HG03025 (cell line): Measurements from ENCODE around the gene GPNMB.
"Not testable (repeated sequence)": the region's sequence is repeated elsewhere in the genome, so short reads cannot be mapped to it uniquely, and the experiment has no call there.

Source experiments
- ATAC-seq: cut with Tn5 transposase; IDR thresholded peaks from one replicate; pipeline ENCODE4 v1.9.1; 2021; ENCODE audit warnings: mild to moderate bottlenecking, moderate library complexity; ENCODE audit not compliant: unreplicated experiment, low FRiP score

Gene GPNMB

GRCh38 chr7:23246555-23246954 is at the start of gene GPNMB:
TSS of gene GPNMB (plus strand) at chr7:23246775. CDS start at chr7:23246858, 83 bp downstream.
- no peak for ATAC-seq

GRCh38 chr7:23197745-23198144 is 48.8 kb upstream of the GPNMB start:
- not testable (repeated sequence) for ATAC-seq

GRCh38 chr7:23200331-23200730 is 46.2 kb upstream of the GPNMB start:
- no peak for ATAC-seq

GRCh38 chr7:23204241-23204640 is 42.3 kb upstream of the GPNMB start:
- no peak for ATAC-seq

- no peak for ATAC-seq
These were observed 41.0 kb upstream of the GPNMB start for GRCh38 chr7:23205577-23205908.

GRCh38 chr7:23205909-23206767 is 40.4 kb upstream of the GPNMB start:
- no peak for ATAC-seq

- ATAC-seq: no peak
These were observed 39.6 kb upstream of the GPNMB start for GRCh38 chr7:23207021-23207420.

GRCh38 chr7:23207884-23208283 is 38.7 kb upstream of the GPNMB start:
- no peak for ATAC-seq

GRCh38 chr7:23208316-23208715 is 38.3 kb upstream of the GPNMB start:
- no peak for ATAC-seq

- ATAC-seq: no peak
These were observed 36.1 kb upstream of the GPNMB start for GRCh38 chr7:23210506-23210905.

- ATAC-seq: no peak
These were observed 35.0 kb upstream of the GPNMB start for GRCh38 chr7:23211589-23211988.

GRCh38 chr7:23212395-23212794 is 34.2 kb upstream of the GPNMB start:
- no peak for ATAC-seq

GRCh38 chr7:23212841-23213240 is 33.7 kb upstream of the GPNMB start:
- no peak for ATAC-seq

GRCh38 chr7:23213755-23214154 is 32.8 kb upstream of the GPNMB start:
- no peak for ATAC-seq

GRCh38 chr7:23214423-23214822 is 32.2 kb upstream of the GPNMB start:
- no peak for ATAC-seq

GRCh38 chr7:23214938-23215337 is 31.6 kb upstream of the GPNMB start:
- ATAC-seq: no peak

- no peak for ATAC-seq
These were observed 30.6 kb upstream of the GPNMB start for GRCh38 chr7:23216021-23216420.

GRCh38 chr7:23218196-23218595 is 28.4 kb upstream of the GPNMB start:
- ATAC-seq: no peak

- ATAC-seq: no peak
These were observed 25.8 kb upstream of the GPNMB start for GRCh38 chr7:23220690-23221305.

- no peak for ATAC-seq
These were observed 24.0 kb upstream of the GPNMB start for GRCh38 chr7:23222439-23223030.

- ATAC-seq: not testable (repeated sequence)
These were observed 22.2 kb upstream of the GPNMB start for GRCh38 chr7:23224364-23224763.
